ENCODE results near the gene SCD.

DNA sequence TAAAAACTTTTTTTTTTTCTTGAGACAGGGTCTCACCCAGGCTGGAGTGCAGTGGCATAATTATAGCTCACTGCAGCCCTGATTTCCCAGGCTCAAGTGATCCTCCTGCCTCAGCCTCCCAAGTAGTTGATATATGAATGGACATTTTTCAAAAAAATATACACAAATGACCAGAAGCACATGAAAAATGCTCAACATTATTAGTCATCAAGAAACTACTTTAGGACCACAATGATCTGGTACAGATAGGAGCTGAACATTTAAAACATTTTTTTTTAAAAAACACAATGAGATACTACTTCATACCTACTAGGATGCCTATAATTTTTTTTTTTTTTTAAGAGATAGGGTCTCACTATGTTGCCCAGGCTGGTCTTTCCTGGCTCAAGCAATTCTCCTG is 21.7 kb downstream of the SCD start:
- no peak for TF ChIP-seq CTCF (IDR thresholded peaks at IDR 0.05)
- no peak for TF ChIP-seq POLR2A (IDR thresholded peaks at IDR 0.05)
- no peak for TF ChIP-seq EP300 (IDR thresholded peaks at IDR 0.05)

Data from upper lobe of left lung (tissue), 4 donors.